ENCODE measurements around the gene TSPAN12. TPM values are rescaled to one million over a fixed set of nuclear protein-coding genes. Genes with fewer than 3 reads are reported as not detected.
"Not testable (repeated sequence)": the region's sequence is repeated elsewhere in the genome, so short reads cannot be mapped to it uniquely, and the experiment has no call there.

TSPAN12 gene
- total RNA-seq, 2 experiments from 2014 or later: not detected

DNA sequence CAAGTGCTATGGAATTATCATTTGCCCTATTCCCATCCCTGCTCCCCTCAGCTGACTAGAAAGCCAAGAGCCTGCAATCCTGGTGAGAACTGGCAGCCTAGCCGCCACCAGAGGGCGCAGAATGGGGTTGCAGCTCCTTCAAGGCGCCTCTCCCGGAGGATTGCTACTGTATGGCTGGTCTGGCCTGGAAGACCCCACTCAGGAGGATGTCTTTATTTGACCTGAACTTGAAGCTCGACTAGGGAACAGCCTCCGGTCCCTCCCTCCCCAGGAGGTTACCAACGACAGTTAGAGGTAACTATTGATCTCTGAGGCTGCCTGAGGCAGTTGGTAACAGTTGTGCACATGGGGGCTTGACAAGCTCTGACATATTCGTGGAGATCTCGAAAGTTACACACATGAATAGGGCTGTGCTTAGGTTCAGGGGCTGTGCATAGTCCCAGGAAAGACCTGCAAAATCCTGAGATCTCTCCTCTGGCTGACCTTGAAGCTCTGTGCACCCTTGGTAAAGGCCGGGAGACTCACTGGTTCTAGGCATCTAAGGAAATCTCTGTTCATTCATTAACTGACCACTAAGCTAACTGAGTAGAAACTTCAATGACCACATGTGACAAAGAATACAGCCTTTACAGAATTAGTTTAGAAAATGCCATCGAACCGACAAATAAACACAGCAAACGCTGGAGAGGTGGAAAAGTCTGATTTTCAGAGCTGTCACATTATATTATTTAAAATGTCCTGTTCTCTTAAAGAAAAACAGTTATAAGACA lies 65.7 kb downstream of the TSPAN12 start:
- ChIA-PET POLR2A (no interaction called here), CTCF (interaction anchor here (0.8 to 2.3 kb wide), 17 partner anchors 8 to 316 kb away, joined by 3 to 19 read pairs (median 4); partner anchors contain the start of genes ING3 and TSPAN12)
- no peaks in the 10 kb centered on the region for H3K36me3 Mint-ChIP-seq (ENCODE audit: low read depth)

DNA sequence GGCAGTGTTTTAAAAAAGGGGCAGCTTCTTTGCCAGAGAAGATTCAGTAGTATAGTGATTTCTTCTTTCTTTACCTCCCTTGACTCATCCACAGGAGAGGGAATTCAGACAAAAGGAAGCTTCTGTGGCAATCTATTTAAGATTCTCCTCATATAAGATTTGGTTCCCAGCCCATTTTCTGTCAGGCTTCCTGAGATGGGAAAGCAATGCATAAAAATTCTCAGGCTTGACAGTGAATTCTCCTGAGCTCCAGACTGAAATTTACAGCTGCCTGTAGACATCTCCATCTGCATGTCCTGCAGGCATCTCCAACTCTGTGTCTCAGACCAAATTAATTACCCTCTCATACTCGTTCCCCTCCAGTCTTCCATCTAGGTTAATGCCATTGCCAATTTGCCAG lies 72.8 kb downstream of the TSPAN12 start:
- ChIA-PET POLR2A (no interaction called here), CTCF (no interaction called here)
- H3K27ac Mint-ChIP-seq: no peak overlapping the region
- no peak for DNase-seq
- H3K9me3 Mint-ChIP-seq: no peaks in the 10 kb centered on the region
- peaks cover under 1% of the 10 kb centered on the region for H3K27me3 Mint-ChIP-seq
- H3K36me3 Mint-ChIP-seq (ENCODE audit: low read depth): no peaks in the 10 kb centered on the region
- H3K4me1 Mint-ChIP-seq: no peaks in the 10 kb centered on the region
- no peak overlapping the region for H3K4me3 Mint-ChIP-seq

More for the DNA sequence above, 65.7 kb downstream of the TSPAN12 start:
- no peak overlapping the region for H3K27ac Mint-ChIP-seq
- H3K27me3 Mint-ChIP-seq: peaks cover 5% of the 10 kb centered on the region
- H3K9me3 Mint-ChIP-seq: no peaks in the 10 kb centered on the region
- H3K4me3 Mint-ChIP-seq: no peak overlapping the region
- peak; percentile 58 for DNase-seq
- no peaks in the 10 kb centered on the region for H3K4me1 Mint-ChIP-seq

GRCh38 chr7:120783721-120784120 lies 74.2 kb downstream of the TSPAN12 start:
- H3K9me3 Mint-ChIP-seq: no peaks in the 10 kb centered on the region
- H3K36me3 Mint-ChIP-seq (ENCODE audit: low read depth): no peaks in the 10 kb centered on the region
- H3K27me3 Mint-ChIP-seq: no peaks in the 10 kb centered on the region
- DNase-seq: no peak
- POLR2A ChIA-PET: no interaction called here
- H3K27ac Mint-ChIP-seq: no peak overlapping the region
- H3K4me3 Mint-ChIP-seq: no peak overlapping the region
- CTCF ChIA-PET: interaction anchor here (1.2 kb wide), 1 partner anchor 8 kb away, joined by 7 read pairs; no protein-coding TSS in a partner anchor
- no peaks in the 10 kb centered on the region for H3K4me1 Mint-ChIP-seq

DNA sequence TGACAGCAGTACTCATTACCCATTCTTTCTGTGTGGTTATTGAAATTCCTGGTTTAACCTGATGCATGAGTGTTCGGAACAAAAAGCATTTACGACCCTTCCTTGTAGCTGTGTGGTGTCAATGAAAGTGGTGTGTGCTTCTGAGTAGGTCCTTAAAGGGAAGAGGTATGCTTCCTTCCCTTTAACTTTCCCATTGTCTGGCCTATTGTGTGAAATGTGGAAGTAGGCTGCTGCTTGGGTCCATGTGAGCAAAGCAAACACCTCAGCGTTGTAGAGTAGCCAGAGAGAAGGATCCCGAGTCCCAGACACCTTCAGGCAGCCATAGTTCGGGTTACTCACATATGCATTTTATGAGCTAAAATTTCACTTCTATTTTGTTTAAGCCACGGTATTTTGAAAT lies 74.7 kb downstream of the TSPAN12 start:
- H3K27ac Mint-ChIP-seq: no peak overlapping the region
- DNase-seq: no peak
- no peaks in the 10 kb centered on the region for H3K27me3 Mint-ChIP-seq
- H3K4me1 Mint-ChIP-seq: no peaks in the 10 kb centered on the region
- CTCF ChIA-PET: interaction anchor here (1.2 kb wide), 1 partner anchor 9 kb away, joined by 7 read pairs; no protein-coding TSS in a partner anchor
- POLR2A ChIA-PET: no interaction called here
- no peaks in the 10 kb centered on the region for H3K9me3 Mint-ChIP-seq
- H3K4me3 Mint-ChIP-seq: no peak overlapping the region
- no peaks in the 10 kb centered on the region for H3K36me3 Mint-ChIP-seq (ENCODE audit: low read depth)

GRCh38 chr7:120781924-120782323 lies 76.0 kb downstream of the TSPAN12 start:
- H3K9me3 Mint-ChIP-seq; POLR2A ChIA-PET; DNase-seq; CTCF ChIA-PET; H3K27ac Mint-ChIP-seq; H3K4me3 Mint-ChIP-seq; H3K36me3 Mint-ChIP-seq (ENCODE audit: low read depth); H3K4me1 Mint-ChIP-seq; H3K27me3 Mint-ChIP-seq: not testable (repeated sequence)

DNA sequence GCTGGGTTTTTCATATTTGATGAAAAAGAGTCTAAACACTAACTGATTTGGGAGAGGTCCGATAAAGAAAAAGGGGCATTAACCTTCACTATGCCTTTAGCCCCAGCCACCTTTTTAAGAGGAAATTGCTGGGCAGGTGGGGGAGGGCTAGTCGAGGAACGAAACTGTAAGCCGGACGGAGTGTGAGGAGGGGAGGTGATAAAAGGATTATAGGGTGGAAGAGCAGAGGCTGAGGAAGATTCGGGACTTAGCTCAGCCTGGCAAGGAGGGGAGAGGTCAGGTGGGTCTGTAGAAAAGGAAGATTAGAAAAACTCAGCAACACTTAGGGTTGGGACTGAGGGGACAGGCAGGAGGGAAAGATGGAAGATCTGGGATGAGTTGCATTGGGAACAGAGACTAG lies 77.0 kb downstream of the TSPAN12 start:
- Mint-ChIP-seq H3K9me3 (no peaks in the 10 kb centered on the region), H3K4me1 (no peaks in the 10 kb centered on the region), H3K27me3 (no peaks in the 10 kb centered on the region), H3K36me3 (ENCODE audit: low read depth) (no peaks in the 10 kb centered on the region), H3K27ac (no peak overlapping the region), H3K4me3 (no peak overlapping the region)
- ChIA-PET CTCF (no interaction called here), POLR2A (no interaction called here)
- no peak for DNase-seq

GRCh38 chr7:120780451-120780850 lies 77.5 kb downstream of the TSPAN12 start:
- H3K36me3 Mint-ChIP-seq (ENCODE audit: low read depth); H3K27ac Mint-ChIP-seq; H3K27me3 Mint-ChIP-seq; H3K4me1 Mint-ChIP-seq; POLR2A ChIA-PET; H3K4me3 Mint-ChIP-seq; DNase-seq; CTCF ChIA-PET; H3K9me3 Mint-ChIP-seq: not testable (repeated sequence)

DNA sequence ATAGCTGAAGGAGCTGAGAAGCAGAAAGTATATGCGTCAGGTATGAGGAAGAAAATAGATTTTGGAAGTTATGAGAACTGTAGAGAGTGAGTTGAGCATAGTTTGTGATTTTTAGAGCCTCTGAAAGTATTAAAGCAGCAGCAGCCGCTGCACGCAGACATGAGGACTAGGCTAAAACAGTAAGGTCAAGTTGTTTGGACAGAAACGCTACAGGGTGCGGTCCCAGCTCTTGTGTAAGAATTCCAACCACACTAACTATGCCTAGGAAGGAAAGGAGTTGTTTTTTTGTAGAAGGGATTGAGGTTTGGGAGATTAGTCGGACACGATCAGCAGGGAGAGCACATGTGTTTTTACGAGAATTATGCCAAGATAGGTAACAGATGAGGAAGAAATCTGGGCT lies 78.9 kb downstream of the TSPAN12 start:
- DNase-seq; H3K9me3 Mint-ChIP-seq; CTCF ChIA-PET; POLR2A ChIA-PET; H3K36me3 Mint-ChIP-seq (ENCODE audit: low read depth); H3K27me3 Mint-ChIP-seq; H3K4me1 Mint-ChIP-seq; H3K27ac Mint-ChIP-seq; H3K4me3 Mint-ChIP-seq: not testable (repeated sequence)

GRCh38 chr7:120775755-120776154 lies 82.2 kb downstream of the TSPAN12 start:
- Mint-ChIP-seq H3K4me3 (no peak overlapping the region), H3K36me3 (ENCODE audit: low read depth) (no peaks in the 10 kb centered on the region), H3K4me1 (no peaks in the 10 kb centered on the region), H3K9me3 (no peaks in the 10 kb centered on the region), H3K27ac (no peak overlapping the region), H3K27me3 (peaks cover 1% of the 10 kb centered on the region)
- CTCF ChIA-PET: no interaction called here
- DNase-seq: no peak
- POLR2A ChIA-PET: no interaction called here

DNA sequence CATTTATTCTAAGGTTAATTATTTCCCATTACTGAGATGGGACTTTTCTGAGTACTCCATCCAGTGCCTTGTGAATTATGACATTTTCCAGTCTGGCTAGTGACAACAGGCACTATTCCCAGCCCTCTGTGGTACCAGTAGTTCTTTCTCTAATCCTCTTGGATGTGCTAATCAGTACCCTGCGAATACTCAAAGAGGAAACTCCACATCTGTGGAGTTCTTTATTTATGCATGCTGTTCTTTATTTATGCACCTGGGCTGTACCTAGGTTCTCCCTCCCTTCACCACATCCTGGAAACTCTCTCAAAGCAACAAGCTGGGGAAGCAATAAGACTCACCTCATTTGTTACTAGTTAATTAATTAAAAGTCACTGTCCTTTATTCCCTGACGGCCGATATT lies 83.5 kb downstream of the TSPAN12 start:
- no peak for DNase-seq
- Mint-ChIP-seq H3K9me3 (no peaks in the 10 kb centered on the region), H3K27me3 (peaks cover 1% of the 10 kb centered on the region), H3K4me1 (no peaks in the 10 kb centered on the region), H3K4me3 (no peak overlapping the region), H3K36me3 (ENCODE audit: low read depth) (no peaks in the 10 kb centered on the region), H3K27ac (no peak overlapping the region)
- POLR2A ChIA-PET: no interaction called here
- CTCF ChIA-PET: no interaction called here

DNA sequence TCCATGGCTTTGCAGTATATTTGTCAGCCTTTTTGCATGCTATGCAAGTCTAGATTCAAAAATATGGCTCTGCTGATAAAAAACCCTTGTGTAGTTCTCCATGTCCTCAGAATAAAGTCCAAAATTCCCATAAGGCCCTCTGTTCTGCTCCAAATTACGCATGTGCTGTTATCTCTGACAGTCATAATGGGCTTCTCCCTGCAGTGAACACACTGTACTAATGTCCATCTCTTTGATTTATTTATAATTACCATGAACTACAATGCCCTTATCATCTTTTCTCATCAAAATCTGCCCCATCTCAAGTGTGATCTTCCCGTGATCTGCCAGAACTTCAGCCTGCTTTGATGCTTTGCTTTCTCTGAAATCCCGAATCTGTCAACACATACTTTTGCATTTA lies 87.7 kb downstream of the TSPAN12 start:
- no peaks in the 10 kb centered on the region for H3K36me3 Mint-ChIP-seq (ENCODE audit: low read depth)
- POLR2A ChIA-PET: no interaction called here
- no peak overlapping the region for H3K4me3 Mint-ChIP-seq

GRCh38 chr7:120760851-120761250 lies 97.1 kb downstream of the TSPAN12 start:
- Mint-ChIP-seq H3K4me3 (no peak overlapping the region), H3K27me3 (no peaks in the 10 kb centered on the region), H3K9me3 (no peaks in the 10 kb centered on the region), H3K36me3 (ENCODE audit: low read depth) (no peaks in the 10 kb centered on the region), H3K4me1 (peaks cover 2% of the 10 kb centered on the region), H3K27ac (no peak overlapping the region)
- ChIA-PET CTCF (no interaction called here), POLR2A (no interaction called here)
- DNase-seq: no peak

More for the DNA sequence above, 87.7 kb downstream of the TSPAN12 start:
- Mint-ChIP-seq H3K27me3 (peaks cover 1% of the 10 kb centered on the region), H3K4me1 (no peaks in the 10 kb centered on the region), H3K9me3 (no peaks in the 10 kb centered on the region), H3K27ac (no peak overlapping the region)
- CTCF ChIA-PET: no interaction called here
- no peak for DNase-seq

GRCh38 chr7:120760050-120760449 lies 97.9 kb downstream of the TSPAN12 start:
- Mint-ChIP-seq H3K36me3 (ENCODE audit: low read depth) (no peaks in the 10 kb centered on the region), H3K9me3 (no peaks in the 10 kb centered on the region), H3K4me1 (peaks cover 2% of the 10 kb centered on the region), H3K4me3 (no peak overlapping the region), H3K27me3 (no peaks in the 10 kb centered on the region), H3K27ac (no peak overlapping the region)
- CTCF ChIA-PET: no interaction called here
- no peak for DNase-seq
- POLR2A ChIA-PET: no interaction called here

DNA sequence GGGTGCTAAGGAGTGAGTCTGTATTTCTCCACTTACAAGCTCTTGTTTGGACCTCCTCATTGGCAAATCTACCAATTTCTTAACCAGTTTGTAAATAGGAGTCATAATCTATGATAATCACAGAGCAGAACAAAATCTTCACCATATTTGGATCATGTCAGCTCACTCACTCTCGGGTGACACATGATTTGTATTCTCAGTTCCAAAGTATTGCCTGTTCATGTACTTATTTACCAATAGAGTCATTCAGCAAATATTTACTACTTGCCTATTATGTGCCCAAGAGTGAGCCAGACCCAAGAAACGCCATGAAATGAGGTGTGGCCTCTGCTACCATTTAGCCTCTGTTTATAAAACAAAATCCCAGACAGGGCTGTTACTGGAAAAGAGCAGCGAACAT lies 114.8 kb downstream of the TSPAN12 start:
- no peak for DNase-seq
- peaks cover 2% of the 10 kb centered on the region for H3K27me3 Mint-ChIP-seq
- H3K9me3 Mint-ChIP-seq: no peaks in the 10 kb centered on the region
- H3K36me3 Mint-ChIP-seq (ENCODE audit: low read depth): no peaks in the 10 kb centered on the region
- POLR2A ChIA-PET: no interaction called here
- no peaks in the 10 kb centered on the region for H3K4me1 Mint-ChIP-seq
- CTCF ChIA-PET: no interaction called here
- no peak overlapping the region for H3K4me3 Mint-ChIP-seq
- no peak overlapping the region for H3K27ac Mint-ChIP-seq

Measured in activated CD4-positive, alpha-beta memory T cell treated with anti-CD3 and anti-CD28 coated beads, Interleukin-2, amount 10 ng/mL, durations not matched to agents 7 days and 5 days (primary cell).